Hypothalamus (tissue), 51 donors: ENCODE measurements around the gene SLC6A3.

Experiments
- DNase-seq, 51 donors: peaks; one replicate each; lab custom pipeline; 2025; lab: John Stamatoyannopoulos, UW

Gene SLC6A3

GRCh38 chr5:1443171-1443570 is 2.1 kb downstream of the SLC6A3 start:
- no peak for DNase-seq

DNA sequence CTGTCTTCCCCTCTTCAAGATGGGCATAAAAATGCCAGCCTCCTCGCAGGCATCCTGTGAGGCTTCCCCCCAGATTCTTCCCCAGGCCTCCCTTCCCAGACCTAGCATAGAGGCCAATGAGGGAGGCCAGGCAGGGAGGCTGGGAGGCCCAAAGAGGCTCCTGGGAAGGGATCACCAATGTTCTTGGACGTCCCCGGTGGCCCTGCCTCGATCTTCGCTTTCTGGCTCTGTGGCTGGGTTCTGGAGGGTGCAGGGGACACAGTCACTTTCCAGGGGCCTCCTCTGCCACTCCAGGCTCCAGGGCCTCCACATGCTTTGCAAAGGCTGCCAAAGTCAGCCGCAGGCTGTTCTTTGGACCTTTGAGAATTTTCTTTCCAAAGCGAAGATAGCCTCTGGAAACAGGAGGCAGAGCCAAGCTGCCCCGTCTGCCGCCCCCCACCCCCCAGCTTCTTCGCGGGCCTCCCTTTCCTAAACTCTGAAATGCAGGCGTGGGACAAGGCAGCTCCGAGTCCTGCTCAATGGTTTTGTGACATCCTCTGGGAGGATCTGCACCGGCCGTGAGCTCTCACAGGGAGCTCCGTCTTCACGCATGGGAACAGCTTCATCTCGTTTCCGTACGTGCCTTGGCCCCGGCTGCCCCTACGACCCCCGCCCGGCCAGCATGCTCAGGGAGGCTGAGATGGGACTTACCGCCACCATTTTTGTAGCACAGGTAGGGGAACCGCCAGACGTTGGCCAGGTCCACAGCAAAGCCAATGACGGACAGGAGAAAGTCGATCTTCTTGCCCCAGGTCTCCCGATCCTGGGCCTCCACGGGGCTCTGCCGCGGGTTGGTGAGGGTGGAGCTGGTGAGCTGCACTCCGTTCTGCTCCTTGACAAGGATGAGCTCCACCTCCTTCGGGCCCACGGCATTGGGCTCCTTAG is 2.8 kb downstream of the SLC6A3 start:
- DNase-seq, result no peak

GRCh38 chr5:1441166-1441865 is 3.9 kb downstream of the SLC6A3 start:
- no peak for DNase-seq

GRCh38 chr5:1440098-1440493 is 5.1 kb downstream of the SLC6A3 start:
- DNase-seq, result no peak

DNA sequence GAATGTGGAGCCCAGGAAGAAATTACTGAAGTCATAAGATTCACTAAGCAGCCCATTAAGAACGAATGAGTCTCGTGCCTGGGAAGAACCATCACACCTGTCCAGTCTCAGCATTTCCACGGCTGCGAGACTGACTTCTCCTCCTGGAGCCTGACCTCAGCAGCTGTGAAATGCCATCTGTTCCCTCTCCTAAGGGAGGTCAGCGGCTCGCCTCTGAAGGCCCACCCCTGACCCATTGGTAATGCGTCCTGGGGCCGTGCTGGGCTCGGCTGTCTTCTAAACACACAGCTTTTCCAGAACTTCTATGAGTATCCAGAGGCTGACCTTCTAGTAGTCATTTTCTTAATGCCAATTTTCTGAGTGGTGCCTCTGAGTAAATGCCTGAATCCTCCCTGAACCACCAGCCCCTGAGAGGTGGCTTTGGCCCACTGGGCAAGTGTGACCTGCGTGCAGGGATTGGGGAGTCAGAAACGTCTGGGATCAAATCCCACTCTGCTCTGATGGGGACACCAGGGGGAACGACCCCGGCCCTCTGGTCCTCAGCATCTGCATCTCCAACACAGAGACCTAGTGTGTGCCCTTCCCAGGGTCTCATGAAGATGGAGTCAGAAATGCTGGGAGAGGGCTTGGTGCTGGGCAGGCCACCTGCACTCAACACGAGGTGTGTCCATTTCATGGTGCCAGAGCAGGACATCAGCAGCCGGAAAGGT is 5.7 kb downstream of the SLC6A3 start:
- DNase-seq, result no peak

DNA sequence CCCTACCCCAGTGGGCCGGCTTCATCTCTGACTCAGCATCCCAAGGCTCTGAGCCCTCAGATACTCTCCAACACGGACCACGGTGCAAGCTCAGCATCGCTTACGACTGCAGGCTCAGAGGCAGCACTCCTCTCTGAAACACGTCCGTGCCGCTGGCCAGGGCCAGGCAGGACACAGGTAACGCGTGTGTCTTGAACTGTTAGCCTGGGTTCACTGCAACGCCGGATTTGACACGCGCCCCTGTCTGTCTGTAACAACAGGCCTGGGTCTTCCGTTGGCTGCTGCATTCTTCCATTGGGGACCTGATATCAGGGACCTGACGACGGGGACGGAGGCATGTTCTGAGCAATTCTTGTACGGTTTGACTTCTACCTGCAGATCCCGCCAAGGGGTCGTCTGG is 6.4 kb downstream of the SLC6A3 start:
- DNase-seq, result no peak

DNA sequence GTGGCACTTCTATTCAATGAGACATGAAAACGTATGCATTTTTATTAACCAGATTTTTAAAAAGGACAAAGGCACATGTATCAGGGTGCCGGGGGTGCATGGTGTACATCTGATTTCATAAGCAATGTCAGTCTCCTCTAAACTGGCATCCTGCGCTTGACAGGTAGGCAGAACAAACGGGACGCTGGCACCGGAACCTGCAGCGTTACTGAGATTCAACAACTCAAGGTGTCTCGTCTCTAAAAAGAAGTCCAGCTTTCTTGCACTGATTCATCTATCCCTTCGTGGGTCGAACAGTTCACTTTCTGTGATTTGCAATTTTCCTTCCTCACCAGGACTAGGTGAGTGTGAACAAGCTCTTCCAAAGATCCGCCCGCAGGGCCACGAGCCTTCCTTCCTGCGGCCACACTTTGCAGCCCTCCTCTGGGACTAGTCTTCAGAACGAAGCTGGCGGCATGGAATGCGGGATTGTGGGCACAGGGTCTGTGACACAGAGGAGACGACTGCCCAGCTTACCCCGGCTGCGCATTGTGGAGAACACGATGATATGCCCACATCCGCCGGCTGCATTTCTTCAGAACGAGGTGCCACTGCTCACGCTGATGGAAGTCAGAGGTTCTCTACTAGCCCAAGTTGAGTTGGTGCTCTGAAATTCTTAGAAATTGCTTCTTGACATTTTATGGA is 7.2 kb downstream of the SLC6A3 start:
- DNase-seq, result no peak

GRCh38 chr5:1437226-1437829 is 7.9 kb downstream of the SLC6A3 start:
- no peak for DNase-seq

GRCh38 chr5:1436681-1437080 is 8.6 kb downstream of the SLC6A3 start:
- DNase-seq, result no peak

DNA sequence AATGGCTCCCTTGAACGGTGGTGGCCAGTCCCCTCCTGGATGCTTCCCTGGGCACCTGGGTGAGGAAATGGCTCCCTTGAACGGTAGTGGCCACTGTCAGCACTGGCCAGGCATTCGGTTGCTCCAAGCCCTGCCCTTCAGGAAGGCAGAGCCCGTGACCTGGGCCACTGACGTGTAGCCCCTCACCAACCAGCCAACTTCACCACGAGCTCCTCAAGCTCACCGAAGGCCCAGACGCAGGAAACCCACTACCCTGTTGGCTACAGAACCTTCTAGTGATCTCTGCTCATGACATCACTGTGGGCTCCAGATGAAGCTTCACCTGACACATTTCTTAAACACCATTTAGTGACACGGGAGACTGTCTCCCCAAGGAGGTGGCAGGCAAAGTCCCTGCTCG is 9.2 kb downstream of the SLC6A3 start:
- DNase-seq, result no peak

DNA sequence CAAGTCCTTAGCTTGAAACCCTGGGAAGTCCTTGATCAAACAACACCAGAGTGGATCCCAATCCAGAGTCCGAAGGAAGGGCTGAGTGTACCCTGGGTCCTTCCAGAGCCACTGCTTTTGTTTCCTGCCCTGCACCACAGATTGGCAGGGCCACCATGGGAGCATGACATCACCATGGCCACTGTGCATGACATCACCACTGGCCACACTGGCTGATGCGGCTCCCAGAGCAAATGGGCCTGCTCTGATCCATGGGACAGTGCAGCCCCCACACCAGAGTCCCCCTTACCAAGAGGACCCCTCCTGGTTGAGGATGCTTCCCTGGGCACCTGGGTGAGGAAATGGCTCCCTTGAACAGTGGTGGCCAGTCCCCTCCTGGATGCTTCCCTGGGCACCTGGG is 9.9 kb downstream of the SLC6A3 start:
- no peak for DNase-seq

GRCh38 chr5:1432296-1432695 is 12.9 kb downstream of the SLC6A3 start:
- no peak for DNase-seq

- no peak for DNase-seq
Observed at GRCh38 chr5:1431896-1432295, 13.3 kb downstream of the SLC6A3 start.

- DNase-seq, result no peak
Observed at GRCh38 chr5:1431021-1431811, 14.0 kb downstream of the SLC6A3 start.

DNA sequence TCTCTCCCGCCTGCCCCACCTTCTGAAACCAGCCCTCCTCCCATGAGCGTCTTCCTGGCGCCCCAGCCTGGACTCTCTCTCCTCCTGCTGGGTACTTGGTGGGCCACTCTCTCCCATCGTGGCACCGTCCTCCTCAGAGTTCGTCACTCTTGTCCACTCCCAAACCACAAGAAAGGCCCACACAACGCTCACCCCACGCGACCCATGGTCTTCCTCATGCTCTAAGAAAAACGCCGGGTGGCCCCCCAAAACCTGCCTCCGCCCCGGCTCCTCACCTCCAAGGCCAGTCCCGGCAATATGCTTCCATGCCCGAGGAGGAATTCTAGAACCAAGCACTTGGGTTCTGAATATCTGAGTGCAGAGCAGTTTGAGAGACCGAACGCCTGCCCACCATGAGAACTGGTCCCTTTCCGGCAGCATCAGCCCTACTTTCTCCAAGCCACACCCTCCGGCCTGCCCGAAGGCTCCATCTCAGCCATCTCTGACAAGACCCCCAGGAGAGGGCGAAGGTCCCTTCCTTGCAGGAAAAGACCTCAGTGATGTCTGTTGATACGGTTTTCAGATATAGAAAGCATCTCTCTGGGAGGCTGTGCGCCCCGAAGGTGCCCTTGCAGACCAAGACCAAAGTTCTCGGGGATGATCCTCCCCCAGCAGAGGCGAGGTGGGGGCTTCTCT is 15.0 kb downstream of the SLC6A3 start:
- no peak for DNase-seq

DNA sequence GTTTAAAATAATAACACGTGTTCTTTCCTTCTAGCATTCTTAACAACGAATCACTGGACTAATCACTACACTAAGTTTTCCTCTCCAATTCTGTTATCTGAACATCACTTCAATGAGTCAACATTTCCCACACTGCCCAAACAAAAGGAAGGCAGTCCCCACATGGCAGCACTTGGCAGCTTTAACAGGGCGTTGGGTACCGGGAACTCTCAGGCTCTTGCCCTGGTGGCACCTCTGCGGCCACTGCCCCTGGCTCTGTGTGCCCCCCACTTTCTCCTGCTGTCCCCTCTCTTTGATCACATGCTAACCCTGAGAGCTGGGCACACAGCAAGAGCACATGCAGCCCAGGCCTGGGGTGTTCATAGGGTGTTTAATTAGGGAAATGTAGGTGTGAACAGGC is 15.7 kb downstream of the SLC6A3 start:
- no peak for DNase-seq

DNA sequence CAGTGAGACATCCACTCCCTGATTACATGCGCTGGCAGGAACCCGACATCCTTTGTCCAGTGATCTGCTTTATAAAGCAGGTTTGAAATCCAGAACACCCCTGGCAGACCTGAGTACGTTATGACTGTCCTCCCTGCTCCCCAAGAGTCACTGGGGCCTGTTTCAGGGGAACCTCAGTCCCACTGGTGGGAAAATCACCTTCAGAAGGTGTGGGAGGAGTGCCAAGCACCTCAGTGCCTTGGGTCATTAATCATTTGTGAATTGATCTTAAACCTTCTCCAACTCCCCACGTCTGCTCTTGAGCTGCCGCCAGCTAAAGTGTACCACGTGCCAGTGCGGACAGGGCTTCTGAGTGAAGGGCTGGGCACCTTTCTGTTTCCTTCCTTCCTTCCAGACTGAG is 16.2 kb downstream of the SLC6A3 start:
- DNase-seq, result no peak

DNA sequence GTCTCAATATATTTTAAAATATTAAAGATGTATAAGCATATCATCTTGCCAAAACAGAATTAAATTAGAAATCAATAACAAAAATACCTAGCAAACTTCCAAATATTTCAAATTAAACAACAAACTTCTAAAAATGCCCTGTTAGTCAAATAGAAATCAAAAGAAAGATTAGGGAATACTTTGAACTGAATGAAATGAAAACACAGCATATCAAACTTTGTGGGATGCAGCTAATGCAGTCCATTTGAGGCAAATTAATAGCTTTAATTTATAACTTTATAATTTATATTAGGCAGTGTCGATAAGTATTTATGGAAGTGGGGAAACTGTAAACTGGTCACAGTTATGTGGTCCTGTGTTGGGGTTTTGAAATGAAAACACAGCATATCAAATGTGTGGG is 17.1 kb downstream of the SLC6A3 start:
- no peak for DNase-seq

GRCh38 chr5:1424716-1425115 is 20.5 kb downstream of the SLC6A3 start:
- DNase-seq, result no peak
